Activated gamma-delta T cell treated with anti-CD3 and anti-CD28 coated beads, Interleukin-2, amount 50 U/mL, for 16 hours (primary cell): ENCODE results near the gene RALGPS2.
"Not testable (repeated sequence)": the region's sequence is repeated elsewhere in the genome, so short reads cannot be mapped to it uniquely, and the experiment has no call there.

Source experiments
- DNase-seq: peaks from one replicate; pipeline ENCODE4 v3.0.0-alpha.2; 2020; ENCODE audit warnings: low read depth

Gene RALGPS2

DNA sequence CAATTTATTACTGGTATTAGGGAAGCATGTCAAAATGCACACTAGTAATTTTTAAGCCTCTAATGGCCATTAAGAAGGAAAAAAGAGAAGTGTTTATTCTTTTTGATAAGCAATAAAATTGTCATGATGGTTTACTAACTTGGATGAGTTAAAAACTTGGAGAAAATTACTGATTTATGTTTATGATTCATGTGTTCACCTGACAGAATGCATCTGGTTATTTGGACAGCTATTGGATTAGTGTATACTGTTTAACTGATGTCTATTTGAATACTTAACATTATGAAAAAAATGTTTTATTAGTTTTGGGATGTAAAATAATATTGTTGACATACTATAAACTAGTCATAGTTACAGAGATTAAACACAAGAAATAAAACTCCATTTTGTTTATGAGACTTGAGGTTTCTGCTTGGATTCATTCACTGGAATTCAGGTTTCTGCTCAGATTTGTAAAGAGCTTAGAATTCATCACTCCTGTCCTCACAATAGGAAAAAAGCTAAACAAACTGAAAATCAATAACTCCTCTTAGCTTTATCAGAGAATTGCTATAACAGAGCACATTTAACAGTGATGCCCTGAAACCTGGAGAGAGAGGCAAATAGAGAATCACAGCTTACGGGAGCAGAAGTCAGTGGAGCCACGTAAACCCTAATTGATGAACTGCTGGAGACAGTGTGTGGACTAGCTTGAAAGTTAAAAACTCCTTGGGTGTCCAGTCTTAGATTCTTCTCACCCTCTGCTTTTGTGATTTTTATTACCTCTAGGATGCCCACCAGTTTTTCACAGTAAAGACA lies 56.7 kb downstream of the RALGPS2 start:
- DNase-seq, result no peak

DNA sequence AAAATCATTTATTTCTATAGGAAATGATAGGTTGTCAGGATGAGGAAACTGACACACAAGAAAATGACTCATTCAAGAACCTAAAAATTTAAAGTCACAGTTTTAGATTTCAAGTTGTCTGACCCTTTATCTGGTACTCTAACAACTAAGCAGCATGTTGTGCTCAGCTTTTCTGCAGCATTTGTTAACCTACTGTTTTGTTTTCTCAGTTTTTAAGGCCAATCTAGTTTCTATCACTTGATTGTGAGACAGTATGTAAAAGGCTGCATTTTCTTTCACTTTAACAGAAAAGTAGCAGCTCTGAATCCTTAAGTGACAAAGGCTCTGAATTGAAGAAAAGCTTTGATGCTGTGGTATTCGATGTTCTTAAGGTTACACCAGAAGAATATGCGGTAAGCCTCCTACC lies 59.1 kb downstream of the RALGPS2 start:
- DNase-seq, result no peak

GRCh38 chr1:178792394-178792793 lies 67.3 kb downstream of the RALGPS2 start:
- DNase-seq, result no peak

GRCh38 chr1:178796013-178796412 lies 71.0 kb downstream of the RALGPS2 start:
- no peak for DNase-seq

- DNase-seq, result no peak
Measured at GRCh38 chr1:178797590-178797989, 72.5 kb downstream of the RALGPS2 start.

GRCh38 chr1:178798232-178798861 lies 73.3 kb downstream of the RALGPS2 start:
- no peak for DNase-seq

- no peak for DNase-seq
Measured at GRCh38 chr1:178802873-178803272, 77.8 kb downstream of the RALGPS2 start.

GRCh38 chr1:178806665-178807300 lies 81.7 kb downstream of the RALGPS2 start:
- no peak for DNase-seq

DNA sequence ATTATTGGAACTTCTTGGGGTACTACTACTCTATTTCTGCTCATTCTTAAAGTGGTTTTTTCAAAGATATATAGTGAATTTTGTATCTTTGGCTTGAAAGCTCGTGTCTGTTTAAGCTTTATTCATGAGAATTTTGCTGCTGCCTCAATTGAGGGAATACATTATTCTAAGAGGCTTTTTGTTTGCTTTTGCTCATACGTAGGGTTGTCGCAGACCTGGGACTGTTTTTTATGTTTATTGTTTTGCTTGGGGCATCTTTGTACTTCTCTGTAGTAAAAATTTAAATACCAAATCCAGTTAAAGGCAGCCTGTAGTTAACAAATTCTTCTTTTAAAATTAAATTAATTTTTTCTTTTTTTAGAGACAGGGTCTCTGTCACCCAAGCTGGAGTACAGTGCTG lies 83.5 kb downstream of the RALGPS2 start:
- DNase-seq, result no peak

DNA sequence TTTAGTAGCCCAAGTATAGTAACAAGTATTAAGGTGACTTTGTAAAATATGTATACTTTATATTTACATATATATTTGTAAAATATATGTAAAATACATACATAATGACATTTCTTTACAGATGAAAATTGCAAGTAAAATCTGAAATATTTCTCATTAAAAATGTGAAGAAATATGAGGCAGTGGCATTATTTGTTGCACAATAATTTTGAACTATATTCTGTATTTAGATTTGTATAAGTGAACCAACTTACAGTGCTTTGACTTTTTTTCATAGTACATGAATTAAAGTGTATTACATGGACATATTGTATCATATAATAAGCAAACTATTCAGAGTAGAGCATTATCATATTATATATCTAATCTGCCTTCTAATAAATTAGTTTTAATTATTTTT lies 85.5 kb downstream of the RALGPS2 start:
- DNase-seq, result no peak

DNA sequence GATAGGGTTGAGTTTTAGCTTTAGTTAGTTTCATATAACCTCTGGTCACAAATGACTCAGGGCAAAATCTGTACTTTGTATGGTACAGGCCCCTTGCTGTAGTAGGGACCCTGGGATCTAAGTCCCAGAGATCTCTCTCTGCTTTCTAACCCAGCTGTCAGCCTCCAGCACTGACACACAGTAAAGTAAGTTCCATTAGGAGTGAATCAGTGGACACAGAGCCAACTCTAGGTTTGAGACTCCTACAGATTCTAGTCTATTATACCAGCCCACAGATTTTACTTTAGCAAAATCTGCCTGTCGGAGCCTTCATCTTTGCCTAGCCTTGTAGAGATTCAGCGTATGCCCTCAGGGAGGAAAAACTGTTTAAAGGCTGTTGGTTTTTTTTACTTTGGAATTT lies 93.4 kb downstream of the RALGPS2 start:
- DNase-seq, result no peak

GRCh38 chr1:178819123-178819522 lies 94.1 kb downstream of the RALGPS2 start:
- no peak for DNase-seq

- no peak for DNase-seq
Measured at GRCh38 chr1:178821134-178821866, 96.3 kb downstream of the RALGPS2 start.

DNA sequence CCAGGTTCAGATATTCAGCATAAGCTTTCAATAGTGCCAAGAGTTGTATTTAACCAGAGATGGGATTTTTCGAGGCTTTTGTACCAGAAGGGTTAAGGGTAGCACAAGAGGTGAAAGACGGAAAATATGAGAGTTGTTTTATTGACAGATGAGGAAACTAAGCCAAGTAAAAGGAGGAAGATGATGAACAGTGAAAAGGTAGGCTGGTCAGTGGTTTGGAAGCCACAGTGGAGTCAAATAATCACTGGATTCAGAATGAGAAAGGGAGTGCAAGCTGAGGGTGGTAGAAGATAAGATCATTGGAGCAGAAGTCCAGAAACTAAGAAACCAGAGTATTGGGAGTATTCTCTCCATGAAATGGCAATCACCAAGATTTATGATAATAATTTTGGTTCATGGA lies 100.1 kb downstream of the RALGPS2 start:
- no peak for DNase-seq

GRCh38 chr1:178844436-178844835 lies 119.4 kb downstream of the RALGPS2 start:
- DNase-seq, result no peak

DNA sequence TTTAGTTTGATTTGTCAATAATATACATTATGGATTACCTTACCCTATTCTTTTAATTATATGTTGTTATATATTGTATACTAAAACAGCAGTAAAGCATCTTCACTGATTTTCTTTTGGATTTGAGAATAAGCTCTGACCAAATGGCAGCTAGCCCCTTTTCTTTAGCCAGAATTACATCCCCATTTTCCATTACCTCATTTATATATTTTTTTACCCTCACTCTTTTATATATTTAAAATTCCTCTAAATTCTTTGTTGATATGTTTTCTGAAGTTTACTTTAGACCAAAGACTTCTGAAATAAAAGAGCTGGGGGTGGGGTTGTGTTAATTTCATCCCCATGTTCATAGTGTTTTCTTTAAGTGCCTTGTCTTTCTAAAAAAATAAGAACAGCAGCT lies 121.3 kb downstream of the RALGPS2 start:
- no peak for DNase-seq

DNA sequence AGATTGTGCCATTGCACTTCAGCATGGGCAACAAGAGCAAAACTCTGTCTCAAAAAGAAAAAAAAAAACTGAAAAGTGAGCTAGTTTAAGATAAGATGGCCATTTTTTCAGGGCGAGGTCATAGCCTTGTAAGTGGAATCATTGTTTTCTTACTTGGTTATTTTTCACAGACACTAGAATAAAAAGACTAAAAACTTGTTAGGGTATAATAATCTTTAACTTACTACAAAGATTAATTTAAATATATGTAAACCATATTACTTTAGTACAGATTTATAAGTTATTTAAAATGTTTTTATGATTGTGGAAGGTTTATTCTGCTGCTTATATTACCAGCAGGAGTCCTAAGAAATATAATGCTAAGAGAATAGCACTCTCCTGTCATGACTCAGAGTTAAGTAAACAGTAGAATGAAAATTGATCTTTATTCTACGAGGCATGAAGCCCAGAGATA lies 122.4 kb downstream of the RALGPS2 start:
- no peak for DNase-seq

GRCh38 chr1:178847919-178848318 lies 122.9 kb downstream of the RALGPS2 start:
- not testable (repeated sequence) for DNase-seq

GRCh38 chr1:178849918-178850317 lies 124.9 kb downstream of the RALGPS2 start:
- no peak for DNase-seq

GRCh38 chr1:178857126-178857525 lies 132.1 kb downstream of the RALGPS2 start:
- DNase-seq, result no peak

GRCh38 chr1:178862416-178862815 lies 137.4 kb downstream of the RALGPS2 start:
- DNase-seq, result no peak

DNA sequence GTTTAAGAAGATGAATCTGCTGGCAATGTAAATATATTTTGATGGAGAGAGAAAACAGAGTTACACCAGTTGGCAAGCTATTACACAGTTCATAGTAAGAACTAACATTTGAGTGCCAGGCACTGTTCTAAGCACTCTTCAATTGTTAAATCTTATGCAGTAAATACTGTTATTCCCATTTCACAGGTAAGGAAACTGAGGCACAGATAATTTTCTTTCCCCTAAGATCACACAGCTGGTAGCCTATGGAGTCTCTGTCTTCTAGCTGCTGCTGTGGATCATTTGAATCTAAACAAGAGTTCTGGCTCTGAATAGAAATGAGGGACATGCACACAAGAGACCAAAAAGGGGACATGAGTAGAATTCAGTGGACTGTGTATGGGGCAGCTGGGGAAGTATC lies 137.8 kb downstream of the RALGPS2 start:
- DNase-seq, result no peak
